ENCODE measurements around the gene ATMIN.
A peak's percentile ranks its signal among the peaks of the same experiment; 100 is the strongest.

ATMIN gene, protein sequence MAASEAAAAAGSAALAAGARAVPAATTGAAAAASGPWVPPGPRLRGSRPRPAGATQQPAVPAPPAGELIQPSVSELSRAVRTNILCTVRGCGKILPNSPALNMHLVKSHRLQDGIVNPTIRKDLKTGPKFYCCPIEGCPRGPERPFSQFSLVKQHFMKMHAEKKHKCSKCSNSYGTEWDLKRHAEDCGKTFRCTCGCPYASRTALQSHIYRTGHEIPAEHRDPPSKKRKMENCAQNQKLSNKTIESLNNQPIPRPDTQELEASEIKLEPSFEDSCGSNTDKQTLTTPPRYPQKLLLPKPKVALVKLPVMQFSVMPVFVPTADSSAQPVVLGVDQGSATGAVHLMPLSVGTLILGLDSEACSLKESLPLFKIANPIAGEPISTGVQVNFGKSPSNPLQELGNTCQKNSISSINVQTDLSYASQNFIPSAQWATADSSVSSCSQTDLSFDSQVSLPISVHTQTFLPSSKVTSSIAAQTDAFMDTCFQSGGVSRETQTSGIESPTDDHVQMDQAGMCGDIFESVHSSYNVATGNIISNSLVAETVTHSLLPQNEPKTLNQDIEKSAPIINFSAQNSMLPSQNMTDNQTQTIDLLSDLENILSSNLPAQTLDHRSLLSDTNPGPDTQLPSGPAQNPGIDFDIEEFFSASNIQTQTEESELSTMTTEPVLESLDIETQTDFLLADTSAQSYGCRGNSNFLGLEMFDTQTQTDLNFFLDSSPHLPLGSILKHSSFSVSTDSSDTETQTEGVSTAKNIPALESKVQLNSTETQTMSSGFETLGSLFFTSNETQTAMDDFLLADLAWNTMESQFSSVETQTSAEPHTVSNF

DNA sequence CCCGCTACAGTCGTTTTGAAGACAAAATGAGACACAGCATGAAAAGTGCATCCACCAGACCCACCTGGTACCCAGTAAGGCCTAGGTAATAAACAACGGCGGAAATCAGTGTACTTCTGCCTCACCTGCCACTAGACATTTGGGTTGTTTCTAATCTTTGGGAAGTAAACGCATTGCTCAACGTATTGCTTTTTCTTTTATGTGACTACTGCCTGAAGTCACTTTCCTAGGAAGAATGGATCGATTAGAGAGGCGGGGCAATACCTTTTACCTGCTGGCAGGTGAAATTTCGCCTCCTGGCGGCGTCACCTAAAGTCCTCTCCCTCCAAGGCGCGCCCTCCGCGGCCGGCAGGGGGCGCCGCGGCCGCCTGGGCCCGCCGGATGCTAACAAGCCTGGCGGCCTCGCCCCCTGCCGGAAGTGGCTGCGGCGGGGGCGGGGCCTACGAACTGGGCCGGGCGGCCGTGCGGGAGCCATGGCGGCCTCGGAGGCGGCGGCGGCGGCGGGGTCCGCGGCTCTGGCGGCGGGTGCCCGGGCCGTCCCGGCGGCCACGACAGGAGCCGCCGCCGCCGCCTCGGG, at the start of gene ATMIN:
TSS of gene ATMIN (plus strand) at position 445 of the 577 bp plus-strand sequence. CDS start at position 474, 29 bp downstream.
- peak; percentile 71 to 91 (median 77) for DNase-seq

DNA sequence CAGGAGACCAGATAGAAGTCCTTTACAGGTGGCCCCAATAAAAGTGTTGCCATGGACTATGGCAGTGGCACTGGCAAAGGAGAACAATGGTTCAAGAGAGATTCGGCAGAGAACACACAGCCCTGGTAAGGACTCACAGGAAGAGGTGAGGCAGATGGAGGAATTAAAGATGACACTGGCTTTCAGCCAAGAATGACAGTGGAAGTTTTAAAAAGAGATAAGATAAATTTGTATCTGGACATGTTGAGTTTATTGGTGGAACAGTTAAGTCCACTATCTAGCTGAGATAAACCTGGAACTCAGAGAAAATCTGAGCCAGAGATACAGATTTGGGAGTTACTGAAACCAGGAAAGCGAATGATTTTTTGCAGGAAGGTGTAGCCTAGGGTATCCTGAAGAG, 49.1 kb upstream of the ATMIN start:
- DNase-seq, result no peak

DNA sequence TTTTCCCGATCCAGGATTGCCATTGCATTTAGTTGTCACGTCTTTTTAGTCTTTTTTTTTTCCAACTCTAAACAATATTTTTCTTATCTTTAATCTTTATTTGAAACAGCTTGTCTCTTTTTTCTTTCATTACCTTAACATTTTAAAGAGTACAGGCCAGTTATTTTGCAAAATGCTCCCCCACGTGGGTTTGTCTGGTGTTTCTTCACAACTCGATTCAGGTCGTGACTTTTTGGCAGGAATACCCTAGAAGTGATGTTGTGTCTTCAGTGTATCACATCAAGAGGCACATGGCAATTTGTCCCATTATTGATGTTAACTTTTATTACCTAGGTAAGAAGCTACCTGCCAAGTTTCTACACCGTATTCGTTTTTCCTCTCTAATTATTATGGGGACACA, 46.9 kb upstream of the ATMIN start:
- no peak for DNase-seq

DNA sequence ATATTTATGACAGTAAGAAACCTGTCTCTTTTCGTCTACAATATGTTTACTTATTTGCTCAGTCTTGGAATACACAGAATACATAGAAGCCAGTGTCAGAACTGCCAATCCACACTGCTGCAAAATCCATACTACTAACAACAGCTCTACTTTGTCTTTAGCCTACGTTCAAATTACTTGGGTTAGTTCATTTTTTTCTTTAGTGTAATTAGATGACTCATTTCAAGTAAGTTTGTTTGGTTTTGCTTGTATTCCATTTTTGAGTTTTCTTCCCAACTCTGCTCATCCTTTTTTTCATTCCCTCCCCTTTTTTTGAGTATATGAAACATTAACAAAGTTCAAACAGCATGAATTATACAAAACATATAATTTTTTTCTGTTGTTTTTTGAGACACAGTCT, 45.8 kb upstream of the ATMIN start:
- no peak for DNase-seq

DNA sequence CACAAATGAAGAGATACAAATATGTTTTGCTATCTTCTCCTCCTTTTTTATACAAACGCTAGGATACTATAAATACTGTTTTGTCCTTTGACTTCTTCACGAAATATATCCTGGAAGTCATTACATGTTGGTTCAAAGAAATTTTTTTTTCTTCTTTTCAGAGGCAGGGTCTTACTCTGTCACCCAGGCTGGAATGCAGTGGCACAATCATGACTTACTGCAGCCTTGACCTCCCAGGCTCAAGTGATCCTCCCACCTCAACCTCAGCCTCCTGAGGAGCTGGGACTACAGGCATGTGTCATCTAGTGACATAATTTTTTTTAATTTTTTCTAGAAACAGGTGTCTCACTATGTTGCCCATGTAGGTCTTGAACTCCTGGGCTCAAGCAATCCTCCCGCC, 45.1 kb upstream of the ATMIN start:
- DNase-seq, result no peak

DNA sequence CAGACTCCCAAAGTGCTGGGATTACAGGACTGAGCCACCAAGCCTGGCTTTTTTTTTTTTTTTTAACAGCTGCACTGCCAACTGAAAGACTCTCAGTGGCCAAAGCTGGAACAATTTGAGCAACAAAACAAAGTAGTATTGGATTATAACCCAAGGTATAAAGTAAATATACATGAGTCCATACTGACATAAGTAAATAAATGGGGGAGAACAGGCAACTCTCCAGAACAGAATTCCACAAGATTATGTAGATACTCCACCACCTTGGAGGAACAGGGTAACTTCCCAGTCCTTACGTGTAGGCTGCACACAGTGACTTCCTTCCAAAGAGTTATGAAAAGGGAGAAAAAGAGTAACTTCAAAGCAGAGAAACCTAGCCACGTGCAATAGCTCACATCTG, 44.7 kb upstream of the ATMIN start:
- DNase-seq, result no peak

DNA sequence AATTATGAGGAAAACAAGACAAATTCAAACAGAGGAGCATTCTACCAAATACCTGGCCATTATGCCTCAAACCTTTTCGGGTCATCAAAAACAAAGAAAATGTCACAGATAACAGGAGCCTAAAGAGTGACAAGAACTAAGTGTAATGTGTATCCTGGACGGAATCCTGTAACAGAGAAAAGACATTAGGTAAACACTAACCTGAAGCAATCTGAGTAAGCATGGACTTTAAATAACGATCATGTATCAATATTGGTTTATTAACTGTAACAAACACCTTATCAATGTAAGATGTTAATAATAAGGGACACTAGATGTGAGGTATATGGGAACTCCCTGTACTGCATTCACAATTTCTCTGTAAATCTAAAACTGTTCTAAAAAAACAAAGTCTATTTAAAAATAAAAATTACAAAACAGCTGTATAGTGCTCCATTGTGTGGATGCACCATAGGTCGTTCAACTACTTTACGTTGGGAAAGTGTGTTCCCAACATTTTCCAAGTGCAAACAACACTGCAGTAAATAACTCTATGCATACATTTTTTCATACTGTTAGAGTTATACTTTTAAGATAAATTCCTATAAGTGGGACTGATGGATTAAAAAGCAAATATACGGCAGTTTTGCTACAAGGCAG, 43.7 kb upstream of the ATMIN start:
- DNase-seq, result no peak

DNA sequence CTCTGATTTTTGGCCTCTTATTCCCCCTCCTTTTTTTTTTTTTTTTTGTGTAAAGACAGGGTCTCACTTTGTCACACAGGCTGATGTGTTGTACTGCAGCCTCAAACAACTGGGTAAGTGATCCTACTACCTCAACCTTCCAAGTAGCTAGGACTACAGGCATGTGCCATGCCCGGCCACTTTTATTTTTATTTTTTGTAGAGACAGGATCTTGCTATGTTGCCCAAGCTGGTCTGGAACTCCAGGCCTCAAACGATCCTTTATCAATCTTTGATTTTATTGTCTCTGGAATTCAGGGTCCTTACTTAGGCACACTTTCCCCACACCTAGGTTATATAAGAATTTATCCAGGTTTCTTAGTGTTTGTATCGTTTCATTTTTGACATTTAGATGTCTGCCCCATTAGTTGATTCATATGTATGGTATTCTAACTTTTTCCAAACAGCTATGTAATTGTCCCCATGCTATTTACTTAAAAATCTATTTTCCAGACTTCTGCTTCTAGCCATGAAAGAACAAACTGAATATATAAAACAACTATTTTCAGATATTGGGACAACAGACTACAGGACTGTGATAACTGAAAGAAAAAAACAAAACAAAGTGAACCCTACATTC, 42.9 kb upstream of the ATMIN start:
- no peak for DNase-seq

DNA sequence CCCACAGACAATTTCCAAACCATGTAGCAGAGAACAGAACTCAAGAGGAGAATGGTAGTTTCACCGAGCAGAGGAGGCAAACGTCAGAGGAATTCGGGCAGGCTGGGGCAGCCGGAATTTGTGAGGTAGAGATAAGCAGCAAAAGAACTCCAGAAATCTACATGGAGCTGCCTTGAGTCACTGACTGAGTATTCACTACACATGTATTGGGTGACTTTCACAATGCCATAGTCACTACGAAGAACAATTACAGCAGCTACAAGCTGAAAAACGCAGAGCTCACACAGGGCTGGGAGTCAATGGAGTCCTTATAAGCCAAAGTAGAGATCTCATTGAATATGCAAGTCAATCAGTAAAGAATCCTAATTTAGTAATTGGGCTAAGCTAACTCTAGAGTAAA, 42.3 kb upstream of the ATMIN start:
- DNase-seq, result no peak

DNA sequence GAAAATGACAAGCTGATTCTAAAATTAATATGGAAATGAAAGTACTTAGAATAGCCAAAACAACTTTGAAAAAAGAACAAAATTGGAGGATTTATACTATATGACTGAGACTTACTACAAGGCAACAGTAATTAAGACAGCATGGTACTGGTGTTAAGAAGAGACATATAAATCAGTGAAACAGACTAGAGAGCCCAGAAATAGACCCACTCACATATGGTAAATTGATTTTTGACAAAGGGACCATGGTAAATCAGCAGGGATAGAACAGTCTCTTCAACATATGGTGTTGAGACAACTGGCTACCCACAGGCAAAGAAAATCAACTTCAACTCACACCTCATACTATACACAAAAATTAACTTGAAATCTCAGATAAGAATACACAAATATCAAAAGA, 41.8 kb upstream of the ATMIN start:
- no peak for DNase-seq

DNA sequence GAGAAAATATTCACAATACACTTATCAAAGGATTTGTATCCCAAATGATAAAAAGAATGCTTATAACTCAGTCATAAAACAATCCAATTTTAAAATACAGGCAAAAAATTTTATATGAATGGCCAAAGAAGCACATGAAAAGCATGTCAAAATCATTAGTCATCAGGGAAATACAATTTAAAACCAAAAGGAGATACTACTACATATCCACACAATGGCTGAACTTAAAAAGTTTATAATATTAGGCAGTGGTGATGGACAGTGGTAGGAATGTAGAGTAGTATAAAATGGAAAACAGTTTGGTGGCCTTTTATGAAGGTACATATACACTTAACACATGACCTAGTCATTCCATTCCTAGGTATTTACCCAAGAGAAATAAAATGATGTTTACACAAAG, 41.2 kb upstream of the ATMIN start:
- DNase-seq, result no peak

DNA sequence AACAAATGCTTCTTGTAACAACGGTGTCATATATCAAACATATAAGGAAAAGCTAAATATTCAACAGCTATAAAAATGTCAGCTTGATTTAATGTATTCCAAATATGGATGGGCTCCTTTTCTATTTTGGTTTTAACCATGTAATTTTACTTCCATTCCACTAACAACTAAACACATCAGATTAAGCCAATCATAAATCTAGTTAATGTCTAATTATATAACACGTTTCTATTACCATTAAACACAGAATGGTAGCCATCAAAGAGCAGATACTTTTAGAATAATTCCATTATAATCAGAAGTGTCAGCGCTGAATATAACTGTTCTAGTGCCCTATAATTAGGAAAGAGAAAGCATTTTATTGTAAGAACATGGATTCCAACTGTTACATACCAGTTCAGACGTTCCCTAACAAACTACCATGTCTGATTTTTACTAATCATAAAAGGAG, 38.9 kb upstream of the ATMIN start:
- no peak for DNase-seq

DNA sequence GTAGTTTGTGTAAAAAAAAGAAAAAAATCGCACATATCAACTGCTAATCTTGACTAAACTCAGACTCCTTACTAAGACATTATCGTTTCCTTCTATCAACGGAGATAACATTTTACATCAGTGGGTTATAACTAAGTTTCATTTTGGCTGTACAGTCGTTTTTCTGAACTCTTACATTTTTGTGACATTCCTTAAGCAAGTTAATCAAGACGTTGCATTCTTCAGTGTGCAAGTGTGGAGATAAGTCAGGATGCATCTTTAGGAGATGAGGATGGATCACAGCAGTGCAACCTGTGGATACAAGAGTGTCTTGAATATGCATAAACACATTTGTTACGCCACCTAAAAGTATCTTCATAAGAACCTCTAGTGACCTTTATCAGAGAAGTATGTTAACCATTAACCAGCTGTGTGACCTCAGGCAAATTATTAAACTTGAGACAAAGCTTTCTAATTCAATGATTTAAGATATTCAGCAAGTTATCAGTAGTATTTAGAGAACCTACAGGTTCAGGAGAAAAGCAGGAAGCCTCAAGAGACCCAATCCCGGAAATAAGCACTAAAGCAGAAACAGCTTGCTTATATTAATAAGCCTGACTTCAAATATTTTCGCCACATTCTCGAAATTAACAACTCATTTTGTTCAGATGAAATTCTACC, 38.4 kb upstream of the ATMIN start:
- DNase-seq, result no peak

DNA sequence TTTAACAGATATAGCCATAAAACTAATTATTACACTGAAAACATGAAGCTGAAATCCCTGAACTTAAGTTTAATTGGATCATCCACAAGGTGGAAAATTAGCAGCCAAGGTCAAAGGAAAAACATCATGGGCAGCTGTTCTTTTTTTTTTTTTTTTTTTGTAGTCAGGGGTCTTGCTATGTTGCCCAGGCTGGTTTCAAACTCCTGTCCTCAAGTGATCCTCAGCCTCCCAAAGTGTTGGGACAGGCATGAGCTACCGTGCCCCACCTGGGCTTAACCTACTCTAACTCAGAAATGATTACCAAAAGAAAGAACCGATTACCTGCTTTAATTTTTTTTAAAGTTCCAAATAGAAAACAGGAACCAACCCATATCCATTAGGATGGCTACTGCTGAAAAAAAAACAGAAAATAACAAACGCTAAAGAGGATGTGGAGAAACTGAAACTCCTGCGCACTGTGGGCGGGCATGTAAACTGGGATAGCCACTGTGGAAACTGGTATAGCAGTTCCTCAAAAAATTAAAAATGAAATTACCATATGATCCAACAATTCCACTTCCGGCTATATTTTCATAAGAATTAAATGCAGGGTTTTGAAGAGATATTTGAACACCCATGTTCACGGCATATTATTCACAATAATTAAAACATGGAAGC, 37.5 kb upstream of the ATMIN start:
- no peak for DNase-seq

DNA sequence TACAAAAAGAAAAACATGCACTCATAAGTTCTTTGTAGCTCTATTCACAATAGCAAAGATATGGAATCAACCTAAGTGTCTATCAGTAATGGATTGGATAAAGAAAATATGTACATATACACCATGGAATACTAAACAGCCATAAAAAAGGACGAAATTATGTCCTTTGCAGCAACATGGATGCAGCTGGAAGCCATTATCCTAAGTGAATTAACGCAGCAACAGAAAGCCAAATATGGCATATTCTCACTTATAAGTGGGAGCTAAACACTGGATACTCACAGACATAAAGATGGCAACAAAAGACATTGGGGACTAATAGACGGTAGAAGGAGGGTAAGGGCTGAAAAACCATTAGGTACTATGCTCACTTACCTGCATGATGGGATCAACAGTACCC, 34.8 kb upstream of the ATMIN start:
- no peak for DNase-seq

DNA sequence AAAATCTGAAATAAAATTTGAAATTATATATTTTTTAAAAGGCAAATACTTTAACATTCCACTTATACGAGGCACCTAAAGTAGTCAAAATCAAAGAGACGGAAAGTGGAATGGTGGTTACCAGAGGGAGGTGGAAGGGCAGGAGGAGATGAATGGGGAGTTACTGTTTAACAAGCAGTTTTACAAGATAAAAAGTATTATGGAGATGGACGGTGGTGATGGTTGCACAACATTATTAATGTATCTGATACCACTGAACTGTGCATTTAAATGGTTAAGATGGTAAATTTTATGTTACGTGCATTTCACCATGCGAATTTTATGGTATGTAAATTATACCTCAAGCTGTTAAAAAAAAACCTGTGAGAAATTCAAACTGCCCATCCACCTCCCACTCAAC, 34.3 kb upstream of the ATMIN start:
- DNase-seq, result no peak

DNA sequence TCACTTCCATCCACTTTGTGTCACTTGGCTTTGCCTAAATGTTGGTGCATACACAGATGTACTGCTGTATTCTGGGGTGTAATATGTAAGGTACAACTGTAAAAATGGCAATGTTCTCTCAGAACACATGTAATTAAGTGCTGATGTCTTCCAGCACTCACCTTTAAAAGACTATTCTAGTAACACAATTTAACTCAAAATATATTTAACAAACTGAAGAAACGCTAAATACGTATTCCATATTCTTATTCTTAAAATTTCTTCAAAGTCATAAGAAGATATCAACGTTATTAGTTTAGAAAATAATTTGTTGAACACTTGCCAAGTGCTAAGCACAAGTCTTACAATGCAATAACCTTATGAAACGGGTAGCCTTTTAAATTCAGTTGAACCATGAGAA, 32.6 kb upstream of the ATMIN start:
- DNase-seq, result no peak

DNA sequence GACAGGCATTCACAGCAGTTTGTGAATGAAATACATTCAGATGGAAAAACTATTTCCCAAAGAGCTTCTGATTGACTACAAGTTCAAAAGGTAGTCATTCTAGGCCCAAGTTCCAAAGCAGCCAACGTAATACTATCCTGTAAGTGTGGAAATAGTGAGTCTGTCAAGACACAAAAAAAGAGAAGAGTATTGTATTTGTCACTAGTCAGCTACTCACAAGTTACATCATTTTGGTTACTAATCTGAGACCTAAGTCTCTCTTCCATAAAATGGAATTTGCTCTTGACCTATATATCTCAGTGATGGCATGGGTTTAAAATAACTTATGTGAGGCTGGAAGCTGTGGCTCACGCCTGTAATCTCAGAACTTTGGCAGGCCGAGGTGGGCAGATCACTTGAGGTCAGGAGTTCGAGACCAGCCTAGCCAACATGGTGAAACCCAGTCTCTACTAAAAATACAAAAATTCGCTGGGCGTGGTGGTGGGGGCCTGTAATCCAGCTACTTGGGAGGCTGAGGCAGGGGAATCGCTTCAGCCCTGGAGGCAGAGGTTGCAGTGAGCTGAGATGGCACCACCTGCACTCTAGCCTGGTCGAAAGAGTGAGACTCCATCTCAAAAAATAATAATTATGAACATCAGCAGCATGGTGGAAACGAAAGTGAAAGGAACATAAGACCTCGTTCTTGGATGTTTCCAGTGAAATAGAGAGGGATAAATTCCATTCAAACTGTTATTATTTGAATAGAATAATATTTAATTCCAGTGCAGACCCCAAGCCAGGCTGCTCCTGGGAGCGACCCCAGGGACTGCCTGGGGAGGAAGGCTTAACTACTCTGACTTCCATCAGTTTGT, 31.8 kb upstream of the ATMIN start:
- DNase-seq, result no peak

DNA sequence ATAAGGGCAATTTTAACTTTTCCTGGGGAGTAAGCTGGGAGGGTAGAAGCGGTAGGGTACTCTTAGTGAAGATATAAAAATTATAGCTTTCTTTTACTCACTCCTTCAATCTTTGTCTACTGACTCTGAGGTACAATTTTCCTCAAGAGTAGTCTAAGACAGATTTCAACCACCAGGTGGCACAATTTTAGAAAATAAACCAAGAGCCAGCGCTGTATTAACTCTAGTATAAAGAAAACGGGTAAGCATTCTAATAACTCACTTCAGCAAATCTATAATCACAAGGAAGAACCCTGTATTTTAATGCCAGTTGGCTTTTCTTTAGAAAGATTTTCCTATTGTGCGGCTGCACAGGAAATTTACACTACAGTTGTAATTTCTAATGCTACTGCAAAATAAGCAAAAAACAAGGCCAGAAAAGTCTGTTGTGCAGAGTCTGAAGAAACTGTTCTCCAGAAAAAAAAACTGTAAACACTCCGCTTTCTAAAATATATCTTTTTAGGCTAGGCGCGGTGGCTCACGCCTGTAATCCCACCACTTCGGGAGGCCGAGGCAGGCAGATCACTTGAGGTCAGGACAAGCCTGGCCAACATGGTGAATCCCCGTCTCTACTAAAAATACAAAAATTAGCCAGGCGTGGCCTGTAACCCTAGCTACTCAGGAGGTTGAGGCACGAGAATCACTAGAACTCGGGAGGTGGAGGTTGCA, 30.8 kb upstream of the ATMIN start:
- DNase-seq, result no peak

DNA sequence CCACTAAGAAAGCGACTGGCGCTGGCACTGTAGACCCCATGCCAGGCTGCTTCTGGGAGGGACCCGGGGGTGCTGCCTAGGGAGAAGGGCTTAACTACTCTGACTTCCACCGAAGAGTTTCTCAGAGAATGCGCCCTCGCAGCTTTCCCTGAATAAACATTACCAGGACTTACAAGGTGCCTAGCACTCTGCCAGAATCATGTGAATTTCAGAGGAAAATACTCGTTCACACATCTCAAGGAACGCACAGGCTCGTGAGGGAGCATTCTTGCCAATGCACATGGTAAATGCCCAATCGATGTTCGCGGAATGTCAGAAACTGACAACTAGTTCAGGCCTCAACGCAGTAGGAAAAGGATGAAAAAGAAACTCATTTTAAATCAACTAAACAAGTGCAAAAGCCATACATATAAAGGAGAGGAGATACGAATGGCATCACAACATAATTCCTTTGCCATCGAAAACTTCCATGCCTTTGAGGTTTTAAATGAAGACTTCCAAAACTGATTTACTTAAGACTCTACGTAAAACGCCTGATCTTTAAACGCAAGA, 30.0 kb upstream of the ATMIN start:
- no peak for DNase-seq
